ENCODE measurements around the gene VCP. TPM values are rescaled to one million over a fixed set of nuclear protein-coding genes. Genes with fewer than 3 reads are reported as not detected.
A peak's percentile ranks its signal among the peaks of the same experiment; 100 is the strongest.

Gene VCP
- 167 TPM for total RNA-seq
- polyA plus RNA-seq (ENCODE audit: insufficient read depth, low read depth, low replicate concordance) = 118 TPM
- long read RNA-seq, donor 1, full-length matches to known transcripts = 35 of 112 reads
- long read RNA-seq, donor 1, partial matches to known transcripts = 77 of 112 reads
- long read RNA-seq, donor 1, other reads (novel, unspliced or antisense) = 0 of 112 reads
- long read RNA-seq, donor 2, full-length matches to known transcripts = 34 of 57 reads
- long read RNA-seq, donor 2, partial matches to known transcripts = 23 of 57 reads
- long read RNA-seq, donor 2, other reads (novel, unspliced or antisense) = 0 of 57 reads
- long read RNA-seq, donor 3, full-length matches to known transcripts = 54 of 72 reads
- long read RNA-seq, donor 3, partial matches to known transcripts = 18 of 72 reads
- long read RNA-seq, donor 3, other reads (novel, unspliced or antisense) = 0 of 72 reads
- long read RNA-seq, donor 4, full-length matches to known transcripts = 36 of 36 reads
- long read RNA-seq, donor 4, partial matches to known transcripts = 0 of 36 reads
- long read RNA-seq, donor 4, other reads (novel, unspliced or antisense) = 0 of 36 reads
- long read RNA-seq, donor 5, full-length matches to known transcripts = 4 of 4 reads
- long read RNA-seq, donor 5, partial matches to known transcripts = 0 of 4 reads
- long read RNA-seq, donor 5, other reads (novel, unspliced or antisense) = 0 of 4 reads
- long read RNA-seq, donor 6, full-length matches to known transcripts = 4 of 4 reads
- long read RNA-seq, donor 6, partial matches to known transcripts = 0 of 4 reads
- long read RNA-seq, donor 6, other reads (novel, unspliced or antisense) = 0 of 4 reads
- long read RNA-seq, donor 7, full-length matches to known transcripts = 416 of 485 reads
- long read RNA-seq, donor 7, partial matches to known transcripts = 21 of 485 reads
- long read RNA-seq, donor 7, other reads (novel, unspliced or antisense) = 48 of 485 reads
- long read RNA-seq, donor 8, full-length matches to known transcripts = 39 of 59 reads
- long read RNA-seq, donor 8, partial matches to known transcripts = 20 of 59 reads
- long read RNA-seq, donor 8, other reads (novel, unspliced or antisense) = 0 of 59 reads
- long read RNA-seq, donor 9, full-length matches to known transcripts = 19 of 39 reads
- long read RNA-seq, donor 9, partial matches to known transcripts = 20 of 39 reads
- long read RNA-seq, donor 9, other reads (novel, unspliced or antisense) = 0 of 39 reads
- long read RNA-seq, donor 10, full-length matches to known transcripts = 28 of 94 reads
- long read RNA-seq, donor 10, partial matches to known transcripts = 66 of 94 reads
- long read RNA-seq, donor 10, other reads (novel, unspliced or antisense) = 0 of 94 reads

DNA sequence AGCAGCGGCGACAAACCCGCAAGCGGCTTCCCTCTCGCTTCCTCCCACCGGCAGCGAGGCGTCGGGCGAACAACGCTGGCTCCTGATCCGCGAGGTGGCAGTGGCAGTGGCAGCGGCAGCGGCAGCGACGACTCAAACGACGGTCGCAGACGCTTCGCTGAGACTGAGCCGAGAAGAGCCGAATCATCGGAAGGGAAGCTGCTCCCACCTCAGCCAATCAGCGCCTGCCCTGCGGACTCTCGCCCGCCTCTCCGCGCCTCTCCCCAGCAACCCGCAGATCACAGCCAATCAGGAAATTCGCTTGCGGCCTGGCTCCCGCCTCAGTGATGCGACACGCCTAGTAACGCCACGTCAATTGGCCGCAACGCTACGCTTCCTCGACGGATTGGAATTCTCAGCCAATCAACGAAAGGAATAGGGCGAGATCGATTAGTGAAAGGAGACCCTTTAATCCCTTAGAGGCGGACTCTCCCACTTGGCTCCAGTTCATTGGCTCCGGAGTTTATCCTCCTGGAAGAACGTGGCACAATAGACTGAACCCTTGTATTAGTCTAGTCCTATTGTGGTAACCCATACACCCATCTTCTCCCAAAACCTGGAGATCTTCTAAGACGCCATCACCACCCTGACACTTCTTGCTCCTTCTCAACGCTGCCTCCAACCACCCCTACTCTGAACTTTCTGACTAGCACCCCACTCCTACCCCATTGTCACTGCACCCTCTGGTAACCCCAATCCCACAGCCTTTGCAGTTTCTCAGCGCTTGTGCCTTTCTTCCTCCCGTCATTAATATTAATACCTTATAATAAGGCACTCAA is at the start of gene VCP:
Gene VCP (minus strand): TSS at position 165 of the 818 bp plus-strand sequence. CDS start 272 bp downstream, outside the sequence.
- H3K4me3 ChIP-seq (ENCODE audit: low read length in 3 of 3) = peak within 1 kb of the TSS; percentile 66 to 87 (median 85)
- H3K9me3 ChIP-seq (ENCODE audit: control insufficient read depth in 2 of 3, insufficient read depth in 1 of 3, low read length in 3 of 3) = no peaks in the 10 kb centered on the region
- H3K36me3 ChIP-seq (ENCODE audit: control insufficient read depth in 2 of 3, insufficient read depth in 3 of 3, low read length in 3 of 3) = peaks cover 5 to 10% (median 6%) of the 10 kb centered on the region in 3 donors
- H3K27ac ChIP-seq (ENCODE audit: low read depth in 2 of 2, low read length in 2 of 2) = peak within 1 kb of the TSS; percentile 93 to 98
- DNase-seq (peak; percentile 98 to 99 (median 99)), FAIRE-seq (peak; percentile 99)
- H3K27me3 ChIP-seq (ENCODE audit: control insufficient read depth, insufficient read depth, low read length) = no peaks in the 10 kb centered on the region
- intact Hi-C loops (cut with DNase I) = no loop called here
- peaks cover 4 to 29% (median 23%) of the 10 kb centered on the region in 3 donors for H3K4me1 ChIP-seq (ENCODE audit: control insufficient read depth in 2 of 3, insufficient read depth in 2 of 3, low read depth in 1 of 3, low read length in 3 of 3)
- TF ChIP-seq, protein P1, sequence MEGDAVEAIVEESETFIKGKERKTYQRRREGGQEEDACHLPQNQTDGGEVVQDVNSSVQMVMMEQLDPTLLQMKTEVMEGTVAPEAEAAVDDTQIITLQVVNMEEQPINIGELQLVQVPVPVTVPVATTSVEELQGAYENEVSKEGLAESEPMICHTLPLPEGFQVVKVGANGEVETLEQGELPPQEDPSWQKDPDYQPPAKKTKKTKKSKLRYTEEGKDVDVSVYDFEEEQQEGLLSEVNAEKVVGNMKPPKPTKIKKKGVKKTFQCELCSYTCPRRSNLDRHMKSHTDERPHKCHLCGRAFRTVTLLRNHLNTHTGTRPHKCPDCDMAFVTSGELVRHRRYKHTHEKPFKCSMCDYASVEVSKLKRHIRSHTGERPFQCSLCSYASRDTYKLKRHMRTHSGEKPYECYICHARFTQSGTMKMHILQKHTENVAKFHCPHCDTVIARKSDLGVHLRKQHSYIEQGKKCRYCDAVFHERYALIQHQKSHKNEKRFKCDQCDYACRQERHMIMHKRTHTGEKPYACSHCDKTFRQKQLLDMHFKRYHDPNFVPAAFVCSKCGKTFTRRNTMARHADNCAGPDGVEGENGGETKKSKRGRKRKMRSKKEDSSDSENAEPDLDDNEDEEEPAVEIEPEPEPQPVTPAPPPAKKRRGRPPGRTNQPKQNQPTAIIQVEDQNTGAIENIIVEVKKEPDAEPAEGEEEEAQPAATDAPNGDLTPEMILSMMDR (IDR thresholded peaks at IDR 0.05; ENCODE audit: borderline replicate concordance, extremely low read depth, insufficient read depth) = peak; percentile 8
- H3K9ac ChIP-seq (ENCODE audit: low read length in 3 of 3) = peak within 1 kb of the TSS; percentile 48 to 92 (median 91)

DNA sequence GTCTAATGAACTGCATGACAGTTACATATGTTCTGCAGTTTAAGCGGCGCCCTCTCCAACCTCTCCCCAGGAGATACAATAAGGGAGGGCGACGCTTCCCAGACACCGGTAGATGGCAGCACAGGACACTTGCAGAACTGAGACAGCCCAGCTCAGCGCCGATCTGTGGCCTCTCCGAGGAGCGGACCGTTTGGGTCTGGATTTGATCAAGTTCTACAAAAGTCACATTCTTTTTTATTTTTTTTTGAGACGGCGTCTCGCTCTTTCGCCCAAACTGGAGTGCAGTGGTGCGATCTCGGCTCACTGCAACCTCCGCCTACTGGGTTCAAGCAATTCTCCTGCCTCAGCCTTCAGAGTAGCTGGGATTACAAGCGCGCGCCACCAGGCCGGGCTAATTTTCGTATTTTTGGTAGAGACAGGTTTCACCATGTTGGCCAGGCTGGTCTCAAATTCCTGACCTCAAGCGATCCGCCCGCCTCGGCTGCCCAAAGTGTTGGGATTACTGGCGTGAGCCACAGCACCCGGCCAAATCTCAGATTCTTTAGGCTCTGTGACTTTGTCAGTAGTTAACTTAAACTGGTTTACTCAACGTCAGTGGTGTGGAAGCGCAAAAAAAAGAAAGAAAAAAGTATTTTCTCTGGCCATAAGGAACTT is 44.6 kb upstream of the VCP start:
- FAIRE-seq (peak; percentile 73), DNase-seq (peak; percentile 92 to 98 (median 96))

More for the DNA sequence above, 44.6 kb upstream of the VCP start:
- Histone ChIP-seq H3K9me3 (ENCODE audit: control insufficient read depth in 2 of 3, insufficient read depth in 1 of 3, low read length in 3 of 3) (no peaks in the 10 kb centered on the region), H3K27ac (ENCODE audit: low read depth in 2 of 2, low read length in 2 of 2) (peak overlapping the region; percentile 92 to 93), H3K4me1 (ENCODE audit: control insufficient read depth in 2 of 3, insufficient read depth in 2 of 3, low read depth in 1 of 3, low read length in 3 of 3) (peaks cover 0 to 33% (median 20%) of the 10 kb centered on the region in 3 donors), H3K9ac (ENCODE audit: low read length in 3 of 3) (peak overlapping the region in 2 of 3 donors; percentile 33 to 47), H3K36me3 (ENCODE audit: control insufficient read depth in 2 of 3, insufficient read depth in 3 of 3, low read length in 3 of 3) (no peaks in the 10 kb centered on the region), H3K27me3 (ENCODE audit: control insufficient read depth, insufficient read depth, low read length) (no peaks in the 10 kb centered on the region), H3K4me3 (ENCODE audit: low read length in 3 of 3) (peak overlapping the region; percentile 51 to 97 (median 94))
- TF ChIP-seq, protein P1 (IDR thresholded peaks at IDR 0.05; ENCODE audit: borderline replicate concordance, extremely low read depth, insufficient read depth) = peak; percentile 97
- intact Hi-C loops (cut with DNase I) = no loop called here
